NCI-H345 (cell line): Measurements from ENCODE around the gene PIGZ.
"Not testable (repeated sequence)": the region's sequence is repeated elsewhere in the genome, so short reads cannot be mapped to it uniquely, and the experiment has no call there.

Source experiments
- DNase-seq: peaks from one replicate; lab custom pipeline; 2025; lab: John Stamatoyannopoulos, UW

PIGZ gene

GRCh38 chr3:196949750-196950149 is 18.9 kb downstream of the PIGZ start:
- DNase-seq: no peak

- DNase-seq: no peak
Measured at GRCh38 chr3:196949285-196949619, 19.4 kb downstream of the PIGZ start.

- no peak for DNase-seq
Measured at GRCh38 chr3:196948442-196949284, 20.0 kb downstream of the PIGZ start.

GRCh38 chr3:196947860-196948441 is 20.7 kb downstream of the PIGZ start:
- no peak for DNase-seq

- no peak for DNase-seq
Measured at GRCh38 chr3:196947136-196947859, 21.3 kb downstream of the PIGZ start.

GRCh38 chr3:196944037-196944790 is 24.4 kb downstream of the PIGZ start:
- DNase-seq: not testable (repeated sequence)

- no peak for DNase-seq
Measured at GRCh38 chr3:196942915-196943277, 25.7 kb downstream of the PIGZ start.

- peak; percentile 99 for DNase-seq
Measured at GRCh38 chr3:196942226-196942914, 26.3 kb downstream of the PIGZ start, which contains the start of gene NCBP2. Gene NCBP2, minus strand, starts transcription at chr3:196942528. Its CDS starts 25 bp downstream, at chr3:196942503.

- peak; percentile 51 for DNase-seq
Measured at GRCh38 chr3:196941729-196942225, 26.9 kb downstream of the PIGZ start.

GRCh38 chr3:196938576-196938975 is 30.1 kb downstream of the PIGZ start:
- DNase-seq: no peak

- no peak for DNase-seq
Measured at GRCh38 chr3:196938124-196938523, 30.5 kb downstream of the PIGZ start.

- DNase-seq: no peak
Measured at GRCh38 chr3:196936288-196936687, 32.3 kb downstream of the PIGZ start.

- no peak for DNase-seq
Measured at GRCh38 chr3:196932600-196932999, 36.0 kb downstream of the PIGZ start.

GRCh38 chr3:196931828-196932587 is 36.6 kb downstream of the PIGZ start:
- no peak for DNase-seq

- no peak for DNase-seq
Measured at GRCh38 chr3:196931157-196931556, 37.5 kb downstream of the PIGZ start.

GRCh38 chr3:196927571-196928453 is 40.8 kb downstream of the PIGZ start:
- DNase-seq: no peak

- no peak for DNase-seq
Measured at GRCh38 chr3:196920733-196921132, 47.9 kb downstream of the PIGZ start.

GRCh38 chr3:196918968-196919367 is 49.7 kb downstream of the PIGZ start:
- DNase-seq: no peak

GRCh38 chr3:196916995-196917394 is 51.6 kb downstream of the PIGZ start:
- DNase-seq: no peak

GRCh38 chr3:196916221-196916620 is 52.4 kb downstream of the PIGZ start:
- no peak for DNase-seq
